Keratinocyte (primary cell): Measurements from ENCODE around the gene RALGPS1. TPM values are rescaled to one million over a fixed set of nuclear protein-coding genes. Genes with fewer than 3 reads are reported as not detected.

ENCODE experiments used
- DNase-seq: peaks from one replicate; pipeline ENCODE4 v3.0.0-alpha.2; 2011; ENCODE audit warnings: low read depth, missing footprints, low spot score
- FAIRE-seq: peaks from 2 replicates; lab custom pipeline; 2011; peaks lifted over from hg19 to GRCh38; lab: Jason Lieb, UNC
- H2AFZ ChIP-seq: 2 replicates; pipeline ENCODE4 v1.6.0; 2012; ENCODE audit warnings: low read length, control low read depth, inconsistent platforms; ENCODE audit not compliant: control insufficient read depth
- H3K27ac ChIP-seq: 2 replicates; pipeline ENCODE4 v1.5.1; 2011; ENCODE audit warnings: low read length; ENCODE audit not compliant: control insufficient read depth, insufficient read depth
- H3K27me3 ChIP-seq: 3 replicates; pipeline ENCODE4 v1.6.0; 2011; ENCODE audit warnings: low read length; ENCODE audit not compliant: control insufficient read depth, insufficient read depth; ENCODE audit errors: extremely low read depth
- H3K36me3 ChIP-seq, 2 experiments: 2 replicates in 1 of 2; 3 replicates in 1 of 2; pipeline ENCODE4 v1.5.1; 2011; ENCODE audit warnings: low read length in 2 of 2, mild to moderate bottlenecking in 1 of 2; ENCODE audit not compliant: control insufficient read depth in 2 of 2, insufficient read depth in 2 of 2; ENCODE audit errors: extremely low read depth in 1 of 2
- H3K4me1 ChIP-seq: 3 replicates; pipeline ENCODE4 v1.5.1; 2011; ENCODE audit warnings: low read length; ENCODE audit not compliant: control insufficient read depth, insufficient read depth; ENCODE audit errors: extremely low read depth
- H3K4me2 ChIP-seq: 3 replicates; pipeline ENCODE4 v1.6.0; 2011; ENCODE audit warnings: low read depth, low read length; ENCODE audit not compliant: control insufficient read depth, insufficient read depth; ENCODE audit errors: extremely low read depth
- H3K4me3 ChIP-seq, 3 experiments: fragments of 200-600 bp in 1 of 3; sonication (generic) in 1 of 3; 2 replicates in 2 of 3; 3 replicates in 1 of 3; pipeline ENCODE4 v1.5.1; 2011 to 2016; ENCODE audit warnings: low read length in 3 of 3, mild to moderate bottlenecking in 3 of 3, control low read depth in 2 of 3, inconsistent platforms in 1 of 3, low read depth in 1 of 3, mixed read lengths in 1 of 3, mixed run types in 1 of 3, moderate library complexity in 1 of 3; ENCODE audit not compliant: control insufficient read depth in 2 of 3, insufficient read depth in 2 of 3; ENCODE audit errors: extremely low read depth in 1 of 3
- H3K79me2 ChIP-seq: 2 replicates; pipeline ENCODE4 v1.6.0; 2012; ENCODE audit warnings: low read length; ENCODE audit not compliant: control insufficient read depth, insufficient read depth
- H3K9ac ChIP-seq: 3 replicates; pipeline ENCODE4 v1.6.0; 2011; ENCODE audit warnings: low read length; ENCODE audit not compliant: control insufficient read depth, insufficient read depth; ENCODE audit errors: extremely low read depth
- H3K9me1 ChIP-seq: 3 replicates; pipeline ENCODE4 v1.6.0; 2011; ENCODE audit warnings: low read length; ENCODE audit not compliant: control insufficient read depth, insufficient read depth; ENCODE audit errors: extremely low read depth
- H3K9me3 ChIP-seq: 2 replicates; pipeline ENCODE4 v1.5.1; 2012; ENCODE audit warnings: low read depth, low read length; ENCODE audit not compliant: control insufficient read depth
- H4K20me1 ChIP-seq: 3 replicates; pipeline ENCODE4 v1.6.0; 2011; ENCODE audit warnings: low read length; ENCODE audit not compliant: control insufficient read depth, insufficient read depth; ENCODE audit errors: extremely low read depth
- EZH2 ChIP-seq: IDR thresholded peaks from one replicate; pipeline ENCODE4 v1.6.1; 2012; ENCODE audit warnings: inconsistent platforms, mild to moderate bottlenecking, low read length, moderate library complexity
- dilution Hi-C: fragments of 300-500 bp; cut with MboI; formaldehyde crosslinking; loops from one replicate; pipeline ENCODE4 v1.7.0; 2020; ENCODE audit warnings: low sequenced_read_pairs; ENCODE audit not compliant: extremely low pct_ligation_motif_present
- polyA plus RNA-seq, 5 experiments: library from polyadenylated mRNA; depleted of rRNA in 3 of 5; stranded (reverse) in 3 of 5; stranded (forward) in 1 of 5; unstranded in 1 of 5; fragments of >200 nt; gene quantifications; 1 replicate in 1 of 5; 2 replicates in 3 of 5; 3 replicates in 1 of 5; pipeline versions ENCODE4 v1.2.1 to v1.2.3, GENCODE V29; 2011 to 2012; ENCODE audit warnings: missing spikeins in 2 of 5, low read depth in 1 of 5, low replicate concordance in 1 of 5
- TF ChIP-seq, protein P1 (sequence below), 3 experiments: IDR thresholded peaks in 1 of 3; conservative IDR thresholded peaks in 1 of 3; optimal IDR thresholded peaks in 1 of 3; 2 replicates in 2 of 3; 3 replicates in 1 of 3; pipeline versions ENCODE3 to v1.5.1; 2011; ENCODE audit warnings: low read length in 3 of 3, mild to moderate bottlenecking in 3 of 3, moderate library complexity in 2 of 3, control low read depth in 1 of 3, inconsistent platforms in 1 of 3; ENCODE audit not compliant: insufficient read depth in 2 of 3; ENCODE audit errors: extremely low read depth in 1 of 3

The RALGPS1 gene
- polyA plus RNA-seq, 1 donor (not counting 4 experiments of a cell fraction or from before 2014, with no cell fraction given), result 0.56 TPM

DNA sequence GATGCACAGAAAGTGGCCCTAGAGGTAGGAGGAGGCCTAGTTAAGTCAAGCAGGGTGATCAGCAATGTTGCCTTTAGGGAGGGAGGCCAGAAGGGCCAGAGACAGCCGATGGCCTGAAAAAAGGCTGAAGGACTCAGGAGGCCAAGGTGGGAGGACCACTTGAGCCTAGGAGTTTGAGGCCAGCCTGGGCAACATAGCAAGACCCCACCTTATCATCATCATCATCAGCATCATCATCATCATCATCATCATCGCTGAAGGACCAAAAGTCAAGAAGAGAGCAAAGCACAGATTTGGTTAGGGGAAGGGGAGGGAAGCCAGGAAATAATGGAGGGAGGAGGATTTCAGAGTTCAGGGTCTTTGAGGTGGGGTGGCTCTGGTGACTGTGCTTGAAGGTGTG is 74.3 kb downstream of the RALGPS1 start:
- Histone ChIP-seq H3K27me3 (peaks cover 16% of the 10 kb centered on the region), H3K4me1 (peaks cover 33% of the 10 kb centered on the region), H3K4me2 (no peak overlapping the region), H3K36me3 (no peaks in the 10 kb centered on the region), H2AFZ (no peak overlapping the region), H3K9me3 (peaks cover 5% of the 10 kb centered on the region), H3K79me2 (no peaks in the 10 kb centered on the region), H3K4me3 (no peak overlapping the region), H4K20me1 (no peaks in the 10 kb centered on the region), H3K9ac (no peak overlapping the region), H3K9me1 (no peaks in the 10 kb centered on the region), H3K27ac (no peak overlapping the region)
- dilution Hi-C loops, result no loop called here
- DNase-seq (no peak), FAIRE-seq (no peak)
- TF ChIP-seq, protein P1, sequence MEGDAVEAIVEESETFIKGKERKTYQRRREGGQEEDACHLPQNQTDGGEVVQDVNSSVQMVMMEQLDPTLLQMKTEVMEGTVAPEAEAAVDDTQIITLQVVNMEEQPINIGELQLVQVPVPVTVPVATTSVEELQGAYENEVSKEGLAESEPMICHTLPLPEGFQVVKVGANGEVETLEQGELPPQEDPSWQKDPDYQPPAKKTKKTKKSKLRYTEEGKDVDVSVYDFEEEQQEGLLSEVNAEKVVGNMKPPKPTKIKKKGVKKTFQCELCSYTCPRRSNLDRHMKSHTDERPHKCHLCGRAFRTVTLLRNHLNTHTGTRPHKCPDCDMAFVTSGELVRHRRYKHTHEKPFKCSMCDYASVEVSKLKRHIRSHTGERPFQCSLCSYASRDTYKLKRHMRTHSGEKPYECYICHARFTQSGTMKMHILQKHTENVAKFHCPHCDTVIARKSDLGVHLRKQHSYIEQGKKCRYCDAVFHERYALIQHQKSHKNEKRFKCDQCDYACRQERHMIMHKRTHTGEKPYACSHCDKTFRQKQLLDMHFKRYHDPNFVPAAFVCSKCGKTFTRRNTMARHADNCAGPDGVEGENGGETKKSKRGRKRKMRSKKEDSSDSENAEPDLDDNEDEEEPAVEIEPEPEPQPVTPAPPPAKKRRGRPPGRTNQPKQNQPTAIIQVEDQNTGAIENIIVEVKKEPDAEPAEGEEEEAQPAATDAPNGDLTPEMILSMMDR (optimal IDR thresholded peaks at IDR 0.05 in 1 of 3, IDR thresholded peaks at IDR 0.05 in 1 of 3, conservative IDR thresholded peaks at IDR 0.05 in 1 of 3; ENCODE audit: extremely low read depth in 1 of 3, insufficient read depth in 2 of 3, low read length in 3 of 3), result no peak
- no peak for TF ChIP-seq EZH2

GRCh38 chr9:126989847-126990842 is 75.6 kb downstream of the RALGPS1 start:
- H2AFZ ChIP-seq, result no peak overlapping the region
- H3K27ac ChIP-seq, result no peak overlapping the region
- FAIRE-seq, result no peak

More at GRCh38 chr9:126989847-126990842, 75.6 kb downstream of the RALGPS1 start:
- TF ChIP-seq, protein P1 (optimal IDR thresholded peaks at IDR 0.05 in 1 of 3, IDR thresholded peaks at IDR 0.05 in 1 of 3, conservative IDR thresholded peaks at IDR 0.05 in 1 of 3; ENCODE audit: extremely low read depth in 1 of 3, insufficient read depth in 2 of 3, low read length in 3 of 3), result no peak
- no peak for TF ChIP-seq EZH2
- Histone ChIP-seq H3K9me1 (no peaks in the 10 kb centered on the region), H3K36me3 (no peaks in the 10 kb centered on the region), H3K27me3 (peaks cover 16% of the 10 kb centered on the region), H3K4me1 (peaks cover 23% of the 10 kb centered on the region), H3K9ac (no peak overlapping the region), H3K4me2 (no peak overlapping the region), H4K20me1 (no peaks in the 10 kb centered on the region), H3K9me3 (peaks cover 5% of the 10 kb centered on the region), H3K79me2 (no peaks in the 10 kb centered on the region), H3K4me3 (no peak overlapping the region)
- DNase-seq, result no peak
- dilution Hi-C loops, result no loop called here
